GM21390 (cell line): Measurements from ENCODE around the gene KIF3A.

Source experiments
- ATAC-seq: cut with Tn5 transposase; IDR thresholded peaks from one replicate; pipeline ENCODE4 v1.9.1; 2021; ENCODE audit not compliant: unreplicated experiment

KIF3A gene

GRCh38 chr5:132679166-132679565, 58.2 kb downstream of the KIF3A start:
- no peak for ATAC-seq

- ATAC-seq, result no peak
These were observed 58.6 kb downstream of the KIF3A start for GRCh38 chr5:132678735-132679134.

DNA sequence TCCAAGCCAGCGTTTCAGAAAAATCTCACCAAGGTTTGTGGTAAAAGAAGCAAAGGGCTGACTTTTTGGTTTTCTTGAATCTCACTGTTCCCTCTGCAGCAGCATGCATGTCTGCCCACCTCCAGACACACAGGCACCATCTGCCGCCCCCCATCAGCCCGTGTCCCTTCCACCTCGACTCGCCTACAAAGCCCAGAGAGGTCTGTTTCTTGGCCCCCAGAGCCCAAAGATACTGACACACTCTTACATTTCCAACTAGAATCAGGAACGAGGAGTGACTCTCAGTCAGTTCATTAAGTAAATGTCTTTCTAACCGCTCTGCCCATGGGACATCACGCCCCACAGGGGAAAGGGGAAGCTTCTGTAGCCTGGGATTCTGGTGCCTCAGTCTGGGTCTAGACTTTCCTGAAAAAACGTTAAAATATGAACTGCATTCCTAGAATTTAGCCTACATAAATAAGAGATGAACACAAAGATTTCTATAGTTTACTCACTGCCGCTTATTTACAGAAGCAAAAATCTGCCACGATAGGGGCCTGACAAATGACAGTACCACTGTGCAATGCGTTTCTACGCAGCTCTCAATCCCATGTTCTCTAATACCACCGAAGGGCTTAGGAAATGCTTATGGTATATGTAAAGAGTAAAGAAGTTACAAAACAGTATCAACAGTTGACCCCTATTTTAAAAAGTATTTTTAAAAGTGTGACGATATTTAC, 59.5 kb downstream of the KIF3A start:
- no peak for ATAC-seq

DNA sequence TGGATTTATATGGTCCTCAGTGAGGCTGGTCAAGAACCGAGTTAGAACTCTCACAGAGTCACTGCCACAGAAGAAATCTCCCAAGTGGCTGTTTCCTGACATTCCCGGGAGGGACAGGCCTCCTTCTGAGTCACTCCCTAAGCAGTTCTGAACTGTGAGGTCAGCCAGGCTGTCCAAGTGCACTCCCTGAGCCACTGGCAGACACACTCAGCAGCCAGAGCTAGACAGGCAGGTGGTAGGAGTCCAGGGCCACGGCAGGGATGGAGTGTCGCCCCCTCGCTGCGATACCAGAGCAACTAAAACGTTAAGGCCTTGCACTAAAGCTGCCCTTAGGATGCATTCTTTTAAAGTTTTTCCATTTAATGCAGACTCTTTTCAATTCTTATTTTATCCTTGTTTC, 60.2 kb downstream of the KIF3A start:
- ATAC-seq, result no peak

- no peak for ATAC-seq
These were observed 61.2 kb downstream of the KIF3A start for GRCh38 chr5:132675936-132676689.

DNA sequence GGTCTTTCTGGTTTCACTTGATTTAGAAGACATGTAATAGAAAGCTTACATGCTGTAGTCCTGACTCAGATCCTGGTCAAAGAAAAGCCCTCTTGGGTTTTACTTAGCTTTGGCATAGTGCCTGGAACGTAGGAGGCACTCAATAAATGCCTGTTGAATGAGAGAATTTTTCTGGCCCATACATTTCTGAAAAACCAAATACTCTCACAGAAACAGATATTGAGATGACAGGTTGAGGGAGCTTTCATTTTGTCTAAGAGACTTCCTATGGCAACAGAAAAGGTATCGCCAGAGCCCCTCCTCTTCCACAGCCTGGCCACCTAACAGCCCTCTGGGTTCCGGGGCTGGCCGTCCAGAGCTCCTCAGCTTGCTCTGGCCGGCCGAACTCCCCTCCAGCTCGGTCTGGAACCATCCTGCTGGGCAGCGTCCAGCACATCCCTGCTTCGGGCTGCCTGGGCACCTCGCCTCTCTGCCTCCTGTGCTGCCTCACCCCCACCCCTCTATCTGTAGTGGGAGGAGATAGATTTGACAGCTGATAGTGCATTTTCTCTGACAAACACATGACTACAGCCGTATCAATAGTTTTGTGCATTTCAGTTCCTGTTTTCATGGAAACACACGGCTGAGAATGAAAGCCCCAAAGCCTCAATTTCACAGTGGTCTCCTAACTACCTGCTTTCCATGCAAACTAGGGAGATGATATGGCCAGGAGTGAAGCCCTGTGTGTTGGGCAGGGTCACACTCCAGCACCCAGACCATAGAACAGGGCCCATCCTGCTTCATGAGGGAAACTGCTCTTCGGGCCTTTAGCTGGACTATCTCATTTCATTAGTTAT, 62.5 kb downstream of the KIF3A start:
- peak; percentile 85 for ATAC-seq

- ATAC-seq, result no peak
These were observed 63.3 kb downstream of the KIF3A start, which contains the start of gene IL4 for GRCh38 chr5:132673939-132674630. Gene IL4, plus strand, starts transcription at chr5:132673989. Its CDS starts 62 bp downstream, at chr5:132674051.

GRCh38 chr5:132673488-132673887, 63.9 kb downstream of the KIF3A start:
- no peak for ATAC-seq

- ATAC-seq, result no peak
These were observed 66.3 kb downstream of the KIF3A start for GRCh38 chr5:132671000-132671399.

DNA sequence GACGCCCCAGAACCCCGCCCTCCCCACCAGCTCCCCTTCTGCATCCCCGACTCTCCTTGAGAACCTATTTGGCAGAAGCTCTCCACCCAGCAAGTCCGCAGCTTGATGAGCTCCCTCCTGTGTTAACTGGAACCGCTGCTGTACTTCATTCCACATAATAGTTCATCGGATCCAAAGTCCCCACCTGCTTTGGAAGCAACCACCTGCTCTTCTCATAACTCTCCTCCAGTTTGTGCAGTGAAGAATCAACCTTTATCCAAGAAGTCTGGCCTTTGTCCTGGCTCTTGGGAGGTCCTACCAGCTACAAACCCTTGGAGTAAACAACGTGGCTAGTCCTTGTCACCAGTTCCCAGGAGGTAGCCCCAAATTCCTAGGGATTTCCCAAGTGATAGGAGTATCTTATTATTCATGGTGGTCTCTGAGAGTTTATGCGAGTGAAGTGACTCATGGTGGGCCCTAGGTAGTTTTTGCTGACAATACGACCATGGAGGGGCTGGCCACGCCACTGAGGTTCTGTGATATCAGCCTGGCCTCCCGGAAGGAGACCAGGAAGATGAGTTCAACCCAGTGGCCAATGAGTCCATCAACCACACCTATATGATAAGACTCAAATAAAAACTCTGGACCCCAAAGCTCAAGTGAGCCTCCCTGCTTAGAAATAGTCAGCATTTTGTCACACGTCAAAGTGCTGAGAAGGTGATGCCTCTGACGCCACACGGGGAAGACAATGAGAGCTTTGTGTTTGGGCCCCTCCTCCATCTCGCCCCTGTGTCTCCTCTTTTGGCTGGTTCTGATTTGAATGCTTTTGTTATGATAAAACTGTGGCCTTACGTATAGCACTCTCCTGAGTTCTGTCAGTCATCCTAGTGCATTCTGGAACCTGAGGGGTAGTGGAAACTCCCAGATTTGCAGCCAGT, 67.1 kb downstream of the KIF3A start:
- ATAC-seq, result no peak

DNA sequence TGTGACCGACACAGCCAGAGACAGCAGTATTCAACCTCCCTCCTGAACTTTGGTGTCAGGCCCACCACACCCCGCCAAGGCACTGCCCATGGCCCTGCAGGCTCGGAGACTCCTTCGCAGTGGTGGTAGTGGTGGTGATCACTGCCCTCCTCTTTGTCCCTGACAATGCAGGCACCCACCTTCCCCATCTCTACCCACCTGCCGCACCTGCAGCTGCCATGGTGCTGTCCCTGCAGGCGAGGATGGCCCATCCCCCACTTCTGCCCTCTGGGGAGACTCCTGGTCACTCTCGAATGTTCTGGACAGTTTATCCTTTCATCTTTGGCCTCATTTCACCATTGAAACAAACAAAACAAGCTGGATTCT, 67.9 kb downstream of the KIF3A start:
- no peak for ATAC-seq

GRCh38 chr5:132668706-132669454, 68.5 kb downstream of the KIF3A start:
- ATAC-seq, result no peak

GRCh38 chr5:132667761-132668705, 69.3 kb downstream of the KIF3A start:
- ATAC-seq, result no peak

DNA sequence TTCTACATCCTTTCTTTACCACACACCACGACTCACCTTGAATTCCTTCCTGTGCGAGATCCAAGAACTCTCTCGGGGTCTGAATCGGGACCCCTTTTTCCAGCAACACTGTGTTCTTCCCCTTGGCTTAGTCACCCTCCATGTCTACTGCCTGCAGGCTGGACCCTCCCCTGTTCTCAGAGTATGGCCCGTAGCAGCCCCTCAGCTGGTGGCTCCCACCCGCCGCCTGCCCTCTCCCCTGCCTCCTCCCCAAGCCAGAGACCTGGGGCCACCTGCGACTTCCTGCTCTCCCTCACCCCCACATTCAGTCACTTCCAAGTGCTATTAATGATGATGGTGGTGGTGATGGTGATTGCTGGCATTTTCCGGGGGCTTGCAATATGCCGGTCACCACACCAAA, 70.0 kb downstream of the KIF3A start:
- ATAC-seq, result no peak

DNA sequence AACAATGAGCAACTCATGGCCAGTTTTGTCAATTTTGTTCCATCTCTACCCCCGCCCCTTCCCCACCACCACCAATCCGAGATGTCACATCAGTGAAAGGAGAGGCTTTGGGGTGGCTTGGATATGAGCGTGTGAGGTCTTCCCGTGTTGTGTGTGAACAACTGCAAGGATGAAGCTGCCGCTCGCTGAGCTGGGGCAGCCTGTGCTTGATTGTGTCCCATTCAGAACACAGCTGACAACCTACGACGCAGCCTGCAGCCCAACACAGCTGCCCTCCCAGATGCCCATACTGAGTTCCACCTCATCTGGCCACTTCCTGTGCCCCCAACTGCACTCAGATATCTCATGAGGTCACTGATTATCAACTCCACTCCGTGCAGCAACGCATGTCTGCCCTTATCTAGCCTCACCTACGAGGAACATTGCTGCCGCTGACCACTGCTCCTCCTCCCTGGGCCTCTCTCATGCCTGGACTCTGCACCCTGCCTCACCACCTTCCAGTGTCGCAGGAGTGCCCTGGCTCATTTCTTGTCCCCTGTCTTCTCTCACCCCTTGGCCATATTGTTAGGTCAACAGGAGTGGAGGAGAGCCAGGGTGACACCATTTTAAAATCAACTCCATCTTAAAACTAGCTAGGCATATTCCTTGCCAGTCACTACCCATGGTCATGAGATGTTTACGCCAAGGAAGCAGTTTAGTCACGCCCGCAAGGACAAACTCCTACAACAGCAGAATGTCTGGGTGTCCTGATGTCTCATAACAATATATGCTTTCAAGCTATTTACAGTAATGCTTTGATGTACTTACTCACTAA, 70.8 kb downstream of the KIF3A start:
- ATAC-seq, result no peak

DNA sequence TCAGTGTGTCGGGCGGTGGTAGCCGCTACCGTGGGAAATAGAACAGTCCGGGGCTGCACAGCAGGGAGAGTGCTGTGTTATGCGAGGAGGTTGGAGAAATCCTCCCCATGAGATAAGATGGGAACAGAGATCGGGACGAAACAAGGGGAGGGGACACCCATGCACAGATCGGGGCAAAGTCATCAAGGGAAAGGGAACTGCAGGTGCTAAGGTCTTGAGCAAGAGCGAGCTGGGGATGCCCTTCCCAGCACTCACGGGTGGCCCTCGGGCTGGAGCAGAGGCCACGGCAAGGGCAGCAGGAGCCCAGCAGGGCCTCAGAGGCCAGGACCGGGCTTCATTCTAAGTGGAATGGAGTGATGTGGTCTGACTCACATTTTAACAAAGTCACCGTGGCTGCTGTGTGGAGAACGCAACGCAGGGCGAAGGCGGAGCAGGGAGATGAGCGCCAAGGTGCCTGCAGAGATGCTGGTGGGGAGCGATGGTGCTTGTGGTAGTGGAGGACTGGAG, 71.7 kb downstream of the KIF3A start:
- no peak for ATAC-seq

- ATAC-seq, result no peak
These were observed 72.6 kb downstream of the KIF3A start for GRCh38 chr5:132664696-132665209.
